NCI-H69 (cell line): Measurements from ENCODE around the gene RAB6A.
"Not testable (repeated sequence)": the region's sequence is repeated elsewhere in the genome, so short reads cannot be mapped to it uniquely, and the experiment has no call there.

Experiments used
- DNase-seq: peaks from one replicate; lab custom pipeline; 2025; lab: John Stamatoyannopoulos, UW

Gene RAB6A

DNA sequence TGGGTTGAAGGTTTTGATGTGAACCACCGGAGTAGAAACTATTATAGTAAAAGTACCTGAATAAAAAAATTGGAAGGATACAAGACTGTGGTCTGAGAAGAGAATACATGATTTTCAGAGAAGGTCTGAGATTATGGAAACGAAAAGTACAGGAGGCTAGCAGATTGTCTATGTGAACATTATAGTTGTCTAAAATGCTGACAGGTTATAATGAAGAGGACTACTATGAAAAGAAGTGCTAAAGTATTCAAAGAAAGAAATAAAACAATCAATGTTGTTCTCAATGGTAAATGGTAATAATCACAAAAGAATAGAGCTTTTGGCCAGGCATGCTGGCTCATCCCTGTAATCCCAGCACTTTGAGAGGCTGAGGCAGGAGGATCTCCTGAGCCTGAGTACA is 34.0 kb downstream of the RAB6A start:
- no peak for DNase-seq

DNA sequence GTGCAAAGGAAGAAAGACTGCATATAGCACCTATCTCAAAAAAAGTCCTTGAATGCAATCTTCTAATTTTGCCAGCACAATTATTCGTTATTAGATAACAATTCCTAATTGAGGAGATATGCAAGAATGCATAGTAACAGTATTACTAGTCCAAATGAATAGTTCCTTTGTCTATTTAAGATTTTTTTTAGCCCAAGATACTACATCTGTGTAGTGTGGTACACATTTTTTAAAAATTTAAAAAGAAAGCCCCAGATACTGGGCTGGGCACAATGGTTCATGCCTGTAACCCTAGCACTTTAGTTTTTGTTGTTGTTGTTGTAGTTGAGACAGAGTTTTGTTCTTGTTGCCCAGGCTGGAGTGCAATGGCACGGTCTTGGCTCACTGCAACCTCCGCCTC is 43.7 kb downstream of the RAB6A start:
- no peak for DNase-seq

DNA sequence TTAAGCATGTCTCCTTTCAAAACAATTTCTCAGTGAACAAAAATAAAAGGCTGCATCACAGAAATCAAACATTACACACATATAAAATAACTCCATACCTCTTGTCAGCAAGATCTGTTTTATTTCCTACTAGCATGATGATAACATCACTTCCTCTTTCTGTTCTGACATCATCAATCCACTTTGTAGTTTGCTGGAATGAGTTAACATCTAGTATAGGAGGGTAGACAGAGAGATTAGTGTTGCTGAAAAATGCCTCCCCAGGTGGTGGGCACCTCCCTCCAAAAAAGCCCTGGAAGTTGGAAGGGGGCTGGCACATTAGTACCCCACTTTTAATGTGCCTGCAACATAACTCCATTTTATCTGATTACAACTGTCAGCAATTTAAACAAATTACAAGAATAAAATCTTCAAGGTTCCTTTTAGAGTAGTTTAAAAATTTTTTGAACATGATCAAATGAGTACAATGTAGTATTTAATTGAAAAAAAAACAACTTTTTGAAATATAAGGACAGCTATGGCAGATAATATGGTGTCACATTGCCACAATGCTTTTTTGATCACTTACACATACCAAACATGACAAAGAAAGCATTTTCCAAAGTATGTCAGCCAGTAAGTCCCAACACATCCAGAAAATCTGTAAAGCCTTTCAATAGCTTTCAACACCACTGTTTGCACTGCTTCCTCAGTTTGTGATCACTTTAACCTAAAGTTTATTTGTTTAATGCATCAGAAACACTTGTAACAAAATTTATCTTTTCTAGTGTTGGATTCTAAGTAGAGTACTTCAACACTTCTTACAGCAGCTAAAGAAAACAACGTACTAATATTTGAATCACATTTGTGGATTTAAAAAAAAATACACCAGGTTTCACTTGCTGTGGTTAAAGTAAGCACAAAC is 44.5 kb downstream of the RAB6A start:
- no peak for DNase-seq

DNA sequence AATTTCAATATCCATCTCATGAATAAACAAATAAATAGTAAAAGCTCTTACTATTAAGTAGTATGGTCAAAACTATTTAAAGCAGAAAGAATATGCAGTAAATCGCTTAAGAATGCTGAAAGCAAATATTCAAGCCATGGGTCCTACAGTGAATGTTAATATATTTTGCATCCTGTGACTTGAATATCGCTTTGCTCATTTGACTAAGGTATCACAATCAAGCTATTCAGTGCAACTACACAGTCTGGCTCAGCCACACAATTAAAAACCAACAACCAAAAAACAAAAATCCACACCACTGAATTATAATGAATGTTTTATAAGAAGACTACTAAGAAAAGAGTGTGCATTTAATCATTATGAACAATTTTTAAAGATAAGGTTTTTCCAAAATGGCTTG is 45.3 kb downstream of the RAB6A start:
- no peak for DNase-seq

DNA sequence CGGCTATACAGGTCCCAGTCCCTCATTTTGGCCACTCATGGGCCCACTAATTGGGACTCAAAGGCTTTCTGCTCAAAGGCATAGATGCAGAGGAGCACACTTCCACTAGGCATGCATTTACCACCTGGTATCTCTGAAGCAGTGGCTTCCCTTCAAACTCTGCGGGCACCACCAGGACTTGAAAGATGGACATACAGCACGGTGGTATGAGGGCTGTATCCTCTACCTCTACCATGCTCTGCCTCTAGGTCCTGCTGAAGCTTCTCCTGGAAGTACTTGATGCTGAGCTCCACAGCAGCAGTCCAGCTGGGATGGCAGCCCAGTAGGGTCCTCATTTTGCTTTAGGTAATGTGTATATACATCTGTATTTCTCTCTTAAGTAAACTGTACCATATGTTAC is 49.9 kb downstream of the RAB6A start:
- DNase-seq, result peak; percentile 25

DNA sequence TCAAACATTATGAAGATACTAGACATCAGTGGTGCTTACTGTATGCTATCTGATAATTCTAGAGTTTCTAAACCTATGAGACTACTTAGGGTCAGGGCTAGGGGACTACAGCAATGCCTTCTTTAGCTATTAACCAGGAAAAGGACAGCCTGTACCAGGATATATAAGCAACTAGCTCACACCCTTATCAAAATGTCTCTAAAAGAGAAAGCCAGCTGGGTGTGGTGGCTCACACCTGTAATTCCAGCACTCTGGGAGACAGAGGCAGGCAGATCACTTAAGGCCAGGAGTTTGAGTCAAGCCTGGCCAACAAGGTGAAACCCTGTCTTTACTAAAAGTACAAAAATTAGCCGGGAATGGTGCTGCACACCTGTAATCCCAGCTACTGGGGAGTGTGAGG is 55.8 kb downstream of the RAB6A start:
- no peak for DNase-seq

DNA sequence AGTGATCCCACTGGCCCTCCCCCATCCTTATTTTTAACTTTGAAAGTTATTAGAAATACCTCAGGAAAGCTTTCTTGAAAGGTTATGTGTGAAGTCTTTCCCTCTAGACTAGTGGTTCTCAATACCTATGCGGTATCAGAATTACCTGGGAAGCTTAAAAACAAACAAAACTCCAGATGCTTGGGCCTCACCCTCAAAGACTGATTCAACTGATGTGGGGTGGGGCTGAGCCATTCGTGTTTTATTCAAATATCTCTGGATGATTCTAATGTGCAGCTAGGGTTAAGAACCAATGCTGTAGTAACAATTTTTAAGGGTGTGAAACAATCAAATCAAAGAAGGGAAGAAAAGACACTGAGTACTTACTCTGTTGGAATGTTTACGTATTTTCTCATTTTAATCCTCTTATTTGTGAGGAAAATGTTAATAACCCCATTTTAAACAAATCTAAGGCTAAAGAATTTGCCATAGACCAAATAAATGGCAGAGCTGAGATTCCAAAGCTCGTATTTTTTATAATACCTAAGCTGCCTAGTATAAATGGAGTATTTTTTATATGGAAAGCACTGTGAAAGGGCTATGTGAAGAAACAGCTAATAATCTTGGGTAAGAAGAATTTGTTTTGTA is 66.9 kb downstream of the RAB6A start:
- DNase-seq, result peak; percentile 5

DNA sequence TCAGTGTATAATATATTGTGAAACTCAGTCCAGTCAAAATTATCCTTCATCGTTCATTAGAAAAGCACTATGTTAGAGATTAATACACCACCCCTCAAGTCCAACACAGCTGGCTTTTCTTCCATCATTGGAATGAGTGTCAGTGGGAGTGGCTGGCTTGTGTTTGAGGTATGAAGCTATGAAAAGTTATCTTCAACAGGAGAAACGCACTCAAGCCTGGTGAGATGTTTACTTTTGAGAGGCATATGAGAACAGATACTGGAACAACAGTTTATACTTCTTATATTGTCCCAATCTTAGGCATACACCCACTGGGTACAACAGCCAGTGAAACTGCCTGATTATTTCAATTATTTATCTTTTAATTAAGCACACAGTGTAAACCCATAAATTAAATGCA is 80.2 kb downstream of the RAB6A start:
- no peak for DNase-seq

DNA sequence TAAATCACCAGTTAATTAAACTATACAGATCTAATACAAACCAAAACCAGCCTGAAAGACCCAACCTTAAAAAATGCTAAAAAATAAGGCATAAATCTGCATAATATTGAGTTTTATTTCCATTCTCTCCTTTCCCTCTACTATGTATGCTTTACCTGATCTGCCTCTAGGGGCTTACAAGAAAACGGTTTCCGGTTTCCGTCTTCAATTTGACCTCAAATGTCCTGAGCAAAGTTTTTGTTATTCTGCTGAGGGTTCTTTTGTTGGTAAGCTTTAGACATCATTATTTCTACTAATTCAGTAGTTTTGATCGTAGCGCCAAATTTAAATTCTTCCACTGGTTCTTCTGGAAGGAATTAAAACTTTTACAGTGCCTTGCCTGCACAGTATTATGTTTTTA is 84.3 kb downstream of the RAB6A start:
- not testable (repeated sequence) for DNase-seq

DNA sequence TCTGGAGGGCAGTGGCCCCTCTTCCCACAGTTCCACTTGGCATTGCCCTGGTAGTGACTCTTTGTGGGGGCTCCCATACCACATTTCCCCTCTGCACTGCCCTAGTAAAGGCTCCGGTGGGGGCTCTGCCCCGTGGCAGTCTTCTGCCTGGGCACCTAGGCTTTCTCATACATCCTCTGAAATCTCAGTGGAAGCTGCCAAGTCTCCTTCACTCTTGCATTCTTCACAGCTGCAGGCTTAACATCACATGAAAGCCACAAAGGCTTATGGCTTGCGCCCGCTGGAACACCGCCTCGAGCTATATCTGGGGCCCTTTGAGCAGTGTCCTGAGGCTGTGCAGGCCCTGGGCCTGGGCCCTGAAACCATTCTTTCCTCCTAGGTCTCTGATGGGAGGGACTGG is 89.2 kb downstream of the RAB6A start:
- DNase-seq, result no peak

DNA sequence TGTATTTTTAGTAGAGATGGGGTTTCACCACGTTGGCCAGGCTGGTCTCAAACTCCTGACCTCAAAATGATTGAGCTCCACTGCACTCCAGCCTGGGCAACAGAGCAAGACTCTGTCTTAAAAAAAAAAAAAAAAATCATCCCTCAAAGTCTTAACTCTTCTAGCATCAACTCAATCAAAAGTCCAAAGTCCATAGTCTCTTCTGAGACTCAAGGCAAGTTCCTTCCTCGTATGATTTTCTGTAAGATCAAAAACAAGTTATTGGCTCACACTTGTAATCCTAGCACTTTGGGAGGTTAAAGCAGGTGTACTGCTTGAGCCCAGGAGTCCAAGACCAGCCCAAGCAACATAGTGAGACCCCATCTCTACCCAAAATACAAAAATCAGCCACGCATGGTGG is 90.1 kb downstream of the RAB6A start:
- DNase-seq, result no peak

DNA sequence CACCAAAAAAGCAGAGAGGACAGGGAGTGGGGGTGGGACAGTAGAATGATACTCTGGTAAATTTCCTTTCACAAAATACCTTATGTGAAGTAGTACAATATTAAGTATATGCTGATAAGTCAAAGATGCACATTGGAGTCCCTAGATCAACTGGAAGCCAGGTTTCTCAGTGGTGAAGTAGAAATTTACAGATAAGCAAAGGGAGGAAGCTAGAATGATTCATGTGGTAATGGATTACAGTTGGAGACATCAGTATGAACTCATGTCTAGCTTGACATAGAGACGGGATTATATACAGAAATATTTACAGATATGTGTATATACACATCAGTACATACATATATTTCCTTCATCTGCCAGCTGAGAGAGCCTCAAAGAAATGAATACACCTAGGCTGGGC is 93.0 kb downstream of the RAB6A start:
- no peak for DNase-seq

DNA sequence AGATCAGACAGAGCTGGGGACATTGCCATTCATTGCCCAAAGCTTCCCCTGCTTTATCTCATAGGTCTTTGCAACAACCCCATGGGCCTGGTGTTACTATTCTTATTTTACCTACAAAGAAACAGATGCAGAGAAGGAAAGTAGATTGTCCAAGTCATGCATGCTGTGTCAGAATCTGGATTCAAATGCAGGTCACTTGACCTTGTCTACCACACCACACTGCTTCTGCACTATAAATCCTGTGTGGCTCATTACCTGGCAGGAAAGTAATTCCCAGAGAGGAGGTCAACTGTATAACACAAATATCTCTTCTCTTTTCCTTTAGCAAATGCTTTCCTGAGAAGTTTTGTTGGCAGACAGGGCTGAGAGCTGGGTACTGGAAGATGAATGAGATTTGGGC is 96.0 kb downstream of the RAB6A start:
- DNase-seq, result no peak

DNA sequence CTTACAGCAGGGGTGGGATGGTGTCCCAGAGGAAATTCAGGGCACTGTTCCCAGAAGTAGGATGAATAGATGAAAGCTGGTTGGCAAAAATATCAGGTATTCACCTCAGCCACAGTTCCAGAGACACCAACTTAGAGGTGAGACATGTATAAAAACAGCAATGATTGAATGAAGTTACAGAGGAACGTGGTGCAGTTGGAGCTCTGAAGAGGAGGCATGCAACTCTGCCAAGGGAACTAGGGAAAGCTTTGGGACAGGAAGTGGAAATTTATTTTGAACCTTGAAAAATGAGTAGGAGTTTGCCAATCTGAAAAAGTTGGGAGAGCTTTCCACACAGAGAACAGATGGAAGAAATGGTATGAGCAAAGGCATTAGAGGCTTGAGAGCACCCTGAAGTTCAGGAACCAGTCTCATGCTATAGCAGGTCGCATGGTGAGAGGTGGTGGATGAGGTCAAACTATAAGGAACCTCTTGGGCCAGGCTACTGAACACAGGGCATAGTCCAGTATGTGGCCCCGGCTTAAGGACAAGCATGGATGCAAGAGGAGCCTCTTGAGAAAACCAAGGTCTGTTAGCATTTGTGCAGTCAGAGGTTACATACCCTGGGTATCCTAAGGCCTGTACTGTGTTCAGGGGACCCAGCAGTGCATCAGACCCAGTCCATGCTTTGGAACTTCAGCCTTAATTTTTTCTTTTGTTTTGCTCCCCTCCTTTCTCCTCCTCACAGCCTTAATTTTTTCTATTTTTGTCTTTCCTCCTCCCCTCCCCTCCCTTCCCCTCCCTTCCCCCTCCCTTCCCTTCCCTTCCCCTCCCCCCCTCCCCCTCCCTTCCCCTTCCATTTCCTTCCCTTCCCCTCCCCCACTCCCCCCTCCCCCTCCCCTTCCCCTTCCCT is 97.0 kb downstream of the RAB6A start:
- no peak for DNase-seq

DNA sequence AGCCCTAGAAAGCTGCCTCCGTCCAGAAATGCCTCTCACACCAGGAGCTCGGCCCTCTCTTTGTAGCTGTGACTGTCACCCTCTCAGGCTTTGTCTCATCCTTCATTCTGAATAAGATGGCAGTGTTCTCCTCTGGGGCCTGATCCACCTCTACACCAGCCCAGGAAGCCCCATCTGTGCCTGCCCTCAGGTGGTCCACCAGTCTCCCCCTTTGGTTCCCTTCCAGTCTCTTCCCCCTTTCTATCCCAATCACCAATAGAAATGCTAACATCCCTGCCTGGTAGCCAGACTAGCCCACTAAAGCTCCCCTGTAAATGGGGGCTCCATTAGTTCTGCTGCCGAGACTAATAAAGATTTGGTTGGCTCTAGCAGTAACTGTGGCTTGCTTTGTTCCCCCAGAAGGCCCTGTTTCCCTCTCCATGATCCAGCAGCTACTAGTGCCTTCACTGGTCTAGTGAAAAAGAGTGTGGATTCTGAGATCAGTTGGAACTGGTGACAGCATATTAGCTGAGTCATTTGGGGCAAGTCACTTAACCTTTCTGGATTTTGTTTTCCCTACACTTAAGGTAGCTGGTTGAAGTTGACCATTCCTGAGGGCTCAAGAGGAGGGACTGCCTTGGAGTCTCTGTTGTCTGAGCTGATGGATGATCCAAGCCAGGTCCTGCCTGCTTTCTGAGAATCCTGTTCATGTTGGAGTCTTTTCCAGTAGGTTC is 98.3 kb downstream of the RAB6A start:
- no peak for DNase-seq

DNA sequence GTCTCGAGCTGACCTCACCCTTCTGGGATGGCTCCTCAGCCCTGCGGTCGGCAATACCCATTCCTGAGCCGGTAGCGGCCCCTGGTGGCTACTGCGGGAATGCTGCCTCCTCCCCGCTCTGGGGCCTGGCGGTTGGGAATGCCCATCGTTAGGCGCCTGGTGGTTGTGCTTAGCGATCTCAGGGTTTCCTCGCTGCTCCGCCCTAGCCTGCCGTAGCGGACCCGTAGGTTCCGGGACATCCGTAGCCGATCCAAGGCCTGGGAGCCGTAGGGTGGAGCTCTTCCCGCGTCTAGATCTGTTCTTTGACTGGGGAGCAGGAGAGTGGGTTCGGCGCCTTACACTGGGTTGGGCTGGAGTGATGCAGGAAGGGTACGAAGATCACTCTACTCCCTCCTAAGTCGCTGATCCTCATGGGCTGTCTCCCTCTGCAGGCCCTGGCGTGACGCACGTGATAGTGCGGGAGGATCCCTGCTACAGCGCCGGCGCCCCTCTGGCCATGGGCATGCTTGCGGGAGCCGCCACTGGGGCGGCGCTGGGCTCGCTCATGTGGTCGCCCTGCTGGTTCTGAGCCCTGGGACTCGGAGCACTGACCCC is 99.7 kb downstream of the RAB6A start:
- DNase-seq, result peak; percentile 90

DNA sequence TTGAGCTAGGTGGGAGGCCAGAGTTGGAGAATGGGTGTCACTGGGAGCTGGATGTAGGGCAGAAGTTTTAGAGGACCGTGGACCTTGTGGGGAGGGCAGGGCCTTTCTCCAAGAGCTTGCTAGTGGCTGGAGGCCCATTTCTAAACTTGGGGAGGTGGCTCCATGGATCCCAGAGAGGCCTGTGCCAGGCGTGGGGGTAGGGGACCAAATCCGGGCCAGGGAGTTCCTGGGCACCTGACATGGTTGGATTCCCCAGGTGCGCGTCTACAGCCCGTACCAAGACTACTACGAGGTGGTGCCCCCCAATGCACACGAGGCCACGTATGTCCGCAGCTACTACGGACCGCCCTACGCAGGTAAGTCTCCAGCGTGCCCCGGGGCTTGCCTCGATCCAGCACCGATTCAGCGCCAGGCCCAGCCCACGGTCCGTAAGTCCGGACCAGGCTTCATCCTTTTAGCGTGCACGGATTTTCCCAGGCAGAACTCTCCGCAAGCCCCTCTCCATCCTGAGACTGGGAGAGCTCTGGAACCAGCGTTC is 100.3 kb downstream of the RAB6A start:
- no peak for DNase-seq

DNA sequence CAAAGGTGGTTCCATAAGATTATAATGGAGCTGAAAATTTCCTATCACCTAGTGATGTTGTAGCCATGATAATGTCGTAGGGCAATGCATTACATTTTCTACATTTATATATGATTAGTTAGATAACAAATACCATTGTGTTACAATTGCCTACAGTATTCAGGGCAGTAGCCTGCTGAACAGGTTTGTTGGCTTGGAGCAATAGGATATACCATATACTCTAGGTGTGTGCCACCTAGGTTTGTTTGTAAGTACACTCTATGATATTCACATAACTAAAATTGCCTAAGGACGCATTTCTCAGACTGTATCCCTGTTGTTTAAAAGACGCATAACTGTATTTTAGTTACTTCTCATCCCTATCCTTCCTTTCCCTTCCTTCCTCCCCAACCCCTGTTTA is 100.9 kb downstream of the RAB6A start:
- DNase-seq, result no peak

DNA sequence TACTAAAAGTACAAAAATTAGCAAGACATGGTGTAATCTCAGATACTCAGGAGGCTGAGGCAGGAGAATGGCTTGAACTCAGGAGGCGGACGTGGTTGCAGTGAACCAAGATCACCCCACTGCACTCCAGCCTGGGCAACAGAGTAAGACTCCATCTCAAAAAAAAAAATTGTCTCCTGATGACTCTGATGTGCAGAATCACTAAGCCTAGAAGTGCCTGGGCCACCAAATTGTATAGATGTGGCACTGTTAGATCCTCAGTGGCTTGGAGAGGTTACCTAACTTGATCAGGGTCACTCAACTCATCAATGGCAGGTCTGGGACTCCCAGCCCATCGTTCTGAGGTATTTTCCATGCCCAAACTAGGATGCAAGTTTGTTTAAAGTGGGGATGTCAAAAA is 103.9 kb downstream of the RAB6A start:
- no peak for DNase-seq

DNA sequence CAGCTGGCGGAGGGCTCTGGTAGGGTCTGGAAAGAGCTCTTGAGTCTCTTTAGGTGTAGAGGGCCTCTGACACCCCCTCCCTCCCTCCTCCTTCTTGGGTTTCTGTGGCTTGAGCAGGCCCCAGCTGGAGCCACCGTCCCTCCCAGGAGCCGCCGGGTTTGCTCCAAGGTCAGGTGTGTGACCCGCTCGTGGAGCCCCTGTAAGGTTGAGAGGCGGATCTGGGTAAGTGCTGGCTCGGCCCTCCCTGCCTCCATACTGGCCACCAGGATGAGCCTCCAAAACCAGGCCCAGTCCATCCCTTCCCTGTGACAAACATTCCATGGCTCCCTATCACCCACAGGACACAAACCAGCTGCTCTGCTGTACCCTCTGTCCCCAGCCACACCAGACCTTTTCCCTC is 105.2 kb downstream of the RAB6A start:
- DNase-seq, result no peak

DNA sequence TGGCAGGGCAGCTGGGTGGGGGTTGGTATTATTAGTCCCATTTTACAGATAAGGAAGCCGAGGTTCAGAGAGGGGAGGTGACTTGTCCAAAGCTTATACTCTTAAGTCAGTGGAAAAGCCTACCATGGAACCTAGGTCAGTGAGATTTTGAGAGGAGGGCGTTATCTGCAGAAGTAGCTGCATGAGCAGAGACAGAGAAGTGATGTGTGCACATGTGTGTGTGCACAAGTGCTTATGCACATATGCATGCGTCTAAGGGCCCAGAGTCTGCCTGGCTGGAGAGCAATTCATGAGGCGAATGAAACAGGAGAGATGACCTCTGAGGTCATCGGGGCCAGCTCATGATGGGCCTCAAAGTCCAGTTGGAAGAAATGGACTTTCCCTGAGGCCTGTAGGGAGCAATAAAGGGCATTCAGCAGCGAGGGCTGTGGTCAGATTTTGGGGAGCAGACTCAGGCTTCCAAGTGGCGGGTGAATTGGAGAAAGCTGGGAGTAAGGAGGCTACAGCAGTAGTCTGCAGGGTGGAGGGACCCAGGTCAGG is 106.3 kb downstream of the RAB6A start:
- no peak for DNase-seq
